ENCODE measurements around the gene LRSAM1.
A peak's percentile ranks its signal among the peaks of the same experiment; 100 is the strongest.

Gene LRSAM1

DNA sequence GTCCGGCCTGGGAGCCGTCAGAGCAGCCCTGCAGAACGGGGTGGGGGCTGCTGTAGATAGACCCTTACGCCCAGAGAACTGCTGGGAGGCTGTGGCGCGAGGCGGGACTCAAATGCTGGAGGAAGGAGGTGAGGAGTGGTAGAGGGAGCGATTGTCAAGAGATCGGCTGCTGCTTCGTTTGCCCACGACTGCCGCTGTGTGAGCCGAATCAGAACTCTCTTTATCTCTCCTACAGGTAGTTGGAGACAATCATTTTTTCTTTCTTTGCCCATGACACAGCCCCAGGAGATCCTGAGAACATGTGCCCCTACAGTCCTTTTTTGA lies 26.7 kb upstream of the LRSAM1 start:
- peak in 7 of 56 donors; percentile 43 to 77 (median 63) for DNase-seq

GRCh38 chr9:127426756-127427155 lies 24.6 kb upstream of the LRSAM1 start:
- DNase-seq, result no peak

GRCh38 chr9:127428348-127428747 lies 23.0 kb upstream of the LRSAM1 start:
- no peak for DNase-seq

GRCh38 chr9:127430415-127430814 lies 20.9 kb upstream of the LRSAM1 start:
- DNase-seq, result no peak

DNA sequence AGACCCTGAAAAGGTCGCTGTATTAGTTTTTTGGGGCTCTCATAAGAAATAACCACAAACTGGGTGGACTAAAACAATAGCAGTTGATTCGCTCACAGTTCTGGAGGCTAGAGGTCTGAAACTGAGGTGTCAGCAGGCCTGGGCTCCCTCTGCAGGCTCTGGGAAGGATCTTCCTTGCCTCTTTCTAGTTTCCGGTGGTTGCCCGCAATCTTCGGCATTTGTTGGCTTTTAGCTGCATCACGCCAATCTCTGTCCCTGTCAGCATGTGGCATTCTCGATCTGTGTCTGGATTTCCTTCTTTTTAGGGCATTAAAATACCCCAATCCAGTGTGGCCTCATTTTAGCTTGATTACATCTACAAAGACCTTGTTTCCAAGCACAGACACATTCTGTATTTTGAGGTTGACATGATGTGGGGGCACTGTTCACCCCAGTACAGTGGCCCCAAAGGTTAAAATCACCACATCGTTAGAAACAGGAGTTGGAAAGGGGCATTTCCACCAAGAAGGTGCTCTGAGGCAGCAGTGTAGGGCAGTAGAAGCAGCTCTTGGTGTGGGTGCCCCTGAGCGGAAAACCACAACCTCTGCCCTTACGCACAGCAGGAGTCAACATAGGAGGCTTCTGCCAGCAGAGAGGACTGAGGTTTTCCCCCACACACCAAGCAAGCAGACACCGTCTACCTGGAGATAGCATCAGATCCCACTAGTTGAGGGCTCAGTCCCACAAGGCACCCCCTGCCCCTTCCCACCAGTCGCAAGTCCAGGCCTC lies 13.6 kb upstream of the LRSAM1 start:
- DNase-seq, result no peak

DNA sequence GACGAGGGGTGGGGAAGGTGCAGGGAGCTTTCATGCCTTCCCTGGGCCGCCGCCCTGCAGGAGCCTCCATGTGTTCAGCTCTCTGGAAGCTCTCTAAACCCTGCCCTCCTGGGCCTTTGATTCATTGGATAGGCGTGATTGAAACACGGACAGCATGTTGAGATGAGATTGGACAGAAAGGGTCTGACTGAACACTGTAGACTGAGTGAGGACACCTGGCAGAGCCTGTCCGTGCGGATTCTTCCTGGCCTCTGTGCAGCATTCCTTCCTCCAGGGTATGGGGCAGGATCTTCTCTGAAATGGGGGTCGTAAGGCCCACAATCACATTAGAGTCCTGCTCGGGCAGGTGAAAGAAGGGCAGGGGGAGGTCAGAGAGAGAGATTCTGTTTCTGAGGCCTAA lies 12.9 kb upstream of the LRSAM1 start:
- DNase-seq, result no peak

DNA sequence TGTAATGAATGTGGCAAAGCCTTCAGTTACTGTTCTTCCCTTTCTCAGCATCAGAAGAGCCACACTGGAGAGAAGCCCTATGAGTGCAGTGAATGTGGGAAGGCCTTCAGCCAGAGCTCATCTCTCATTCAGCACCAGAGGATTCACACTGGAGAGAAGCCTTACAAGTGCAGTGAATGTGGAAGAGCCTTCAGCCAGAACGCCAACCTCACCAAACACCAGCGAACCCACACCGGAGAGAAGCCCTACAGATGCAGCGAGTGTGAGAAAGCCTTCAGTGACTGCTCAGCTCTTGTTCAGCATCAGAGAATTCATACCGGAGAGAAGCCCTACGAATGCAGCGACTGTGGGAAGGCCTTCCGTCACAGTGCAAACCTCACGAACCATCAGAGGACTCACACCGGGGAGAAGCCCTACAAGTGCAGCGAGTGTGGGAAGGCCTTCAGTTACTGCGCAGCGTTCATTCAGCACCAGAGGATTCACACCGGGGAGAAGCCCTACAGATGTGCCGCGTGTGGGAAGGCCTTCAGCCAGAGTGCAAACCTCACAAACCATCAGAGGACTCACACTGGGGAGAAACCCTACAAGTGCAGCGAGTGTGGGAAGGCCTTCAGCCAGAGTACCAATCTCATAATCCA lies 6.9 kb upstream of the LRSAM1 start:
- no peak for DNase-seq

DNA sequence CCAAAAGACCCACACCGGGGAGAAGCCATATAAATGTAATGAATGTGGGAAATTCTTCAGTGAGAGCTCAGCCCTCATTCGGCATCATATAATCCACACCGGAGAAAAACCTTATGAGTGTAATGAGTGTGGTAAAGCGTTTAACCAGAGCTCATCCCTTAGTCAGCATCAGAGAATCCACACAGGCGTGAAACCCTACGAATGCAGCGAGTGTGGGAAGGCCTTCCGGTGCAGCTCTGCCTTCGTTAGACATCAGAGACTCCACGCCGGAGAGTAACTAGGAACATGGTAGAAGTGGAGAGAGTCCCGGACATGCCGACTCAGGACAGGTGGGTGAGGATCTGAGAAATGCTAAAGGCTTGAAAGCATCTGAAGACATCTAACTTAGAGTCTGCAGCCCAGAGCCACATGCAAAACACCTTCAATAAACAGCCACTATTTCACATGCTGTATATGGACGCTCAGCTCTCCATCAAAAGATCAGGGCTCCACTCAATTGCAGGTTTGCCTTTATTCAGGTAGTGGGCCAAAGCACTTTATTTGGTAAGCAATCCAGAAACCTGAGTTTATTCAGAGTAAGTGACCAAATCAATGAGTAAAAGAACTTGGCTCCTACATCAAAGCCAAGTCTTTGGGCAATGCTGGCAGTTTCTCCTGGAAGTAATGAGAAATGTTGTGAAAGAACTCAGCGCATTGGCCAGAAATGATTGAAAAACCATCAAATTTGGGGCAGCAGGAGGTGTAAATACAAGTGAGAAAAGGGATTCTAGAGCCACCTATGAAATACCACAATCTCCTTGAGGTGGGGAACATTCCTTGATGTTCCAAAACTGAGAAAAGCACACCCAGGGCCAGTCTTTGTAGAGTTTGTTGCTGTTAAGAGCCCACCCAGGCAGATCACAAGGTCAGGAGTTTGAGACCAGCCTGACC lies 6.1 kb upstream of the LRSAM1 start:
- no peak for DNase-seq

GRCh38 chr9:127445851-127446712 lies 5.2 kb upstream of the LRSAM1 start:
- no peak for DNase-seq

DNA sequence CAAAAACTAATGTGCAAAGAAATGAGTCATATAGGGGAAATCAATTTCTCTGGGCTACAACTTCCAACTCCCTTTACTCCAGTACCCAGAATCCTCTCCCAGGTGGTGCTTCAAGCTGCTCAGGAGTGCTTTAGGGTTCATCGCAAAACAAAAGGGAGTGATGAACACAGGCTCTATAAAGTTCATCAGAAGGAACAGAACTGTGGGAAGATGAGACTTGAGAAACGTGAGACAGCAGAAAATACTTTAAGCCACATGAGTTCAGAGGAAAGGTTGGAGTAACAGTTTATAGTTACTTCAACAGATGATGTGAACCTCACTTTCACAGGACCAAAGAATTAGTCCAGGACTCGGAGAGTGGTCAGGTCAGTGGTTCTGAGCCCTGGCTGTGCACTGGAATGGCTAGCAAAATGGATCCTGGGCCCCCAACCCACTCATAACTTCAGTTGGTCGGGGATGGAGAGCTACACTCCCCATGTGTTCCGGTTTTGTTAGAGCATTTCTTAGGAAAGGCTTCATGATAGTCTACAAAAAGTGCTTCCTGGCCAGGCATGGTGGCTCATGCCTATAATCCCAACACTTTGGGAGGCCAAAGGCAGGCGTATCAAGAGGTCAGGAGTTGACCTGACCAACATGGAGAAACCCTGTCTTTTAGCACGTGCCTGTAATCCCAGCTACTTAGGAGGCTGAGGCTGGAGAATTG lies 4.4 kb upstream of the LRSAM1 start:
- no peak for DNase-seq

- no peak for DNase-seq
Observed at GRCh38 chr9:127447416-127448111, 3.7 kb upstream of the LRSAM1 start.

DNA sequence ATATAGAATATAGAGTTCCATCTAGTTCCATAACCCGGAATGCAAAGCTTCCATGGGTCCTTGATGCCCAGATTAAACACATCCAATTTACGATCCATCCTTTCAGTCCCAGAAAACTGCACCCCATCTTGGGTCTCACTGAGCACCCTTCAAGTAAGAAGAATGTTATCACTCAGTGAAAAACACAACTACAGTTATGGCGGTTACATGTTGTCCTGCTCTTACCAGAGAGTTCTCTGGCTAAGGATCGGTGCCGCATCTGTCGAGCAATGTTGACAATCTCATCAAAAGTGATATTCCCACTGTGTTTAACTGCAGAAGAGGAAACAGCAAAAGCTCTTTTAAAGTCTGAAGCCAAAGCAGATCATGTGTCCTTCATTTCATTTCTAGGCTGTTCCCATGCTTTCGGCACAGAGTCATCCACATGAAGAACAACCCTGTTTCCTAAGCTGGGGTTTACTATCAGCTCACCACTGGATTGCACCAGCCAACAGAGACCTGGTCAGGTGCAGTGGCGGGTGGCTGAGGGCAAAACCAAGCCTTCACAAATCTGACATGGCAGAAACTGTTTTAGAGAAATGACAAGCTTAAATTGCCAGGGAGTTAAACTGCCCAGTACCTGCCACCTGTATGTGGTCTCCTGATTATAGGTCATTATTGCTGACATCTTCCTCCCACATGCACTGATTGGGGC lies 3.1 kb upstream of the LRSAM1 start:
- DNase-seq, result no peak

DNA sequence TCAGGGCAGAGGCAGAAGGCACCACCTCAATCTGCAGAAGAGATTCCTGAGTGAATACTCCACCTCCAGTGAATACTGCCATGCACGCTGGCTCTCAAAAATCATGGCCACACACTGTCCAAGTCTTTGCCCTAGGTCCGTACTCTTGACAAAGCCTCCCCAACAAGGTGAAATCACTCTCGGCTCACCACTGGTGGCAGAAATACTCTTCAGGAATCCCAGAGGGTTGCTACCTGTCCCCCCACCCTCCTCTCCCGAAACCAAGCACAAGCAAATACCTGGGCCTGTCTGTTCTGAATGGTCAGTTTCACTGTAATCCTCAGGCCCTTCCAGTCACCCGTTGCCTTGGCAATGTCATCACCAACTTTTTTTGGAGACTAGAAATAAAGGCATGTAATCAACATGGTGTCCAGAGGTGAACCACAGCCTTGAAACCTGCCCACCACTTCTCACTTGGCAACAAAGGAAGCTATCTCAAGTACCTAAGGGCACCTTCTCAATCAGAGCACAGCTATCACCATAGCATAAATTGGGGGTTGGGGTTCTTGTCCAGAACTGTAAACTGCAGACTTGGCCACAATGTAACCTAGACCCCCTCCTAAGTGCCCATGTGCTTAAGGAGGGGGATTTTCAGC lies 1.9 kb upstream of the LRSAM1 start:
- DNase-seq, result no peak

DNA sequence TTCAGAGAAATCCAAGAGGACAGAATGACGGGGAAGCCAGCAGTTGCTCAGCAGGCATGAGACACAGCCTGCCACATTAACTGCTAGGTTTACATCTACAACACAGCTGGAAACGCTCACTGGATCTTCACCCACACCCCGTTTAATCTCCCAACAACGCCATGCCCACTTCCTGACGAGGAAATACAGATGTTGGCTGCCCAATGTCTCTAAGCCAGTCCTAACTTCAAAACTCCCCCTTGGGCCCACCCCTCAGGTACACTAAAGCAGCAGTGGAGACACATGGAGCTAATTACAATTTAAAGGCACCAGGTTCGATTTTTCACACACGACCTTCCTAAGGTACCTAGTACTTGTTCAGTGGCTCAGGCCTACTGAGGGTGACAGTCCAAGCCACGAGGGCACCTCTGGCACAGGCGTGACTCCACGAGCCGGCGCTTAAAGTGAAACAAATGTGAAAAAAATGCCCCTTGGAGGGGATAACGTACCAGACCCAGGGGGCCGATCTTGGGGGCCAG lies 1.0 kb upstream of the LRSAM1 start:
- peak in 6 of 56 donors; percentile 26 to 50 (median 37) for DNase-seq

- peak in 1 of 56 donors; percentile 56 for DNase-seq
Observed at GRCh38 chr9:127451608-127451857, 223 bp downstream of the LRSAM1 start.

DNA sequence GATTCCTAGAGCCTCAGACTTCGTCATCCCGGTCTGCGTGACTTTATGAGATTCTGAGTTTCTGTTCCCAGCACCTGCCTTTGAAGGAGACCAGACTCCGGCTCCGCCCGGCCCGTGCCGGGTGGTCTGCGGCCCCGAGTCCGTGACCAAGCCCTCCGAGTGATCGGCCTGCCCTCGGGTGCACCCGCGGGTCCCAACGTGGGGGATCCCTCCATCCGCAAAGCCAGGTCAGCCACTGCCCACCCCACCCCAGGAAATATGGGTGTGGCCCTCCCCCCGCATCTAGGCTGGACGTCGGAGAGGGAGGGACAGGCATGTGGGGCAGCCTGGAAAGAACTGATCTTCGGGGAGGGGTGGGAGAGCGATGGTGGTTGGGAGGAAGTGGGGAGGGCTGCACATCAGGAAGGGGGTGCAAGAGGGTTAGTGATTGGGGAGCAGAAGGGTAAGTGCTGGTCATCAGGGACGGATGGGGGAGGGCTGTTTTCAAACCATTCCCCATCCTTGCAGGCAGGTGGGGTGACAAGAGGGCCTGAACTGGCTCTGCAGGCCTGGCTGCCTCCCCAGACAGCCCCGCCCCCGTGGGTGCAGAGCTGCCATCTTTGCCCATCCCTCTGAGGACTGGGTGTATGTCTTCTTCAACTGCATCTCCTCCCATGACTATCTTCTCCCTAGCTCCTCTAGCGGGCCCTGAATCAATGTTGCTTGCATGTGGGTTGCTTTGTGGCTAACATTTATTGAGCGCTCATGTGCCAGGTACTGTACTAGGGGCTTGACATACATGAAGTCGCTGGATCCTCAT lies 747 bp downstream of the LRSAM1 start:
- peak in 37 of 56 donors; percentile 11 to 66 (median 48) for DNase-seq

DNA sequence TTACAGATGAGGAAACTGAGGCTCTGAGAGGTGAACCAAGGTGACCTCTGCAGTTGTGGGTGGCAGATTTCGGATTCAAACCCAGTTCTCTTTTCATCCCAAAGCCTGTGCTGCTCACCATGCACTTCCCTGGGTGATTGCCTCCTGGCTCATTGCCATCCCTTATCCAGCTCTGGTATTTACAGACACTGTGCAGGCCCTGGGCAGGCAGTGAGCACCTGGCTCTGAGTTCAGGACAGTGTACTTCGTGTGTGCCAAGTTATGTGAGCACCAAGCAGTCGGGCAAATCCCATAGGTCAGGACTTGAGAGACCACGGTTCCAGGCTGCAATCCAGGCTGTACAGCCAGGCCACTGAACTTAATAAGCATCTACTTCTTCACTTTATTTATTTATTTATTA lies 1.4 kb downstream of the LRSAM1 start:
- peak in 1 of 56 donors; percentile 10 for DNase-seq
